ENCODE data around the gene FREY1. TPM values are rescaled to one million over a fixed set of nuclear protein-coding genes. Genes with fewer than 3 reads are reported as not detected.

FREY1 gene
- total and polyA plus RNA-seq, 2 of the 13 experiments (the other 11 are each of a cell fraction or from before 2014, with no cell fraction given), result 0.44 to 0.73 TPM

GRCh38 chr11:45902452-45903380 lies 4.4 kb downstream of the FREY1 start (continued):
- TF ChIP-seq ZSCAN21 (CRISPR knock-in tag; IDR thresholded peaks at IDR 0.05; ENCODE audit: borderline replicate concordance) (no peak), ZNF580 (CRISPR knock-in tag; IDR thresholded peaks at IDR 0.05; ENCODE audit: borderline replicate concordance, low read depth) (no peak), NFAT5 (CRISPR knock-in tag; IDR thresholded peaks at IDR 0.05) (no peak), MEIS1 (CRISPR knock-in tag; IDR thresholded peaks at IDR 0.05; ENCODE audit: borderline replicate concordance) (no peak), ZNF660 (CRISPR knock-in tag; IDR thresholded peaks at IDR 0.05; ENCODE audit: borderline replicate concordance, low read depth) (no peak), KDM6A (CRISPR knock-in tag; IDR thresholded peaks at IDR 0.05; ENCODE audit: low read depth) (no peak), NPAS2 (CRISPR knock-in tag; IDR thresholded peaks at IDR 0.05; ENCODE audit: borderline replicate concordance) (no peak), YY1 (IDR thresholded peaks at IDR 0.05; ENCODE audit: insufficient read depth, insufficient replicate concordance, low read depth, low read length) (no peak), SALL1 (CRISPR knock-in tag; IDR thresholded peaks at IDR 0.05) (no peak), CBFB (CRISPR knock-in tag; IDR thresholded peaks at IDR 0.05) (no peak)
